ENCODE measurements around the gene NPBWR2.

DNA sequence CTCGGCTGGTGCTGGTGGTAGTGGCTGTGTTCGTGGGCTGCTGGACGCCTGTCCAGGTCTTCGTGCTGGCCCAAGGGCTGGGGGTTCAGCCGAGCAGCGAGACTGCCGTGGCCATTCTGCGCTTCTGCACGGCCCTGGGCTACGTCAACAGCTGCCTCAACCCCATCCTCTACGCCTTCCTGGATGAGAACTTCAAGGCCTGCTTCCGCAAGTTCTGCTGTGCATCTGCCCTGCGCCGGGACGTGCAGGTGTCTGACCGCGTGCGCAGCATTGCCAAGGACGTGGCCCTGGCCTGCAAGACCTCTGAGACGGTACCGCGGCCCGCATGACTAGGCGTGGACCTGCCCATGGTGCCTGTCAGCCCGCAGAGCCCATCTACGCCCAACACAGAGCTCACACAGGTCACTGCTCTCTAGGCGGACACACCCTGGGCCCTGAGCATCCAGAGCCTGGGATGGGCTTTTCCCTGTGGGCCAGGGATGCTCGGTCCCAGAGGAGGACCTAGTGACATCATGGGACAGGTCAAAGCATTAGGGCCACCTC lies 8.8 kb downstream of the NPBWR2 start:
- TF ChIP-seq, protein P1, sequence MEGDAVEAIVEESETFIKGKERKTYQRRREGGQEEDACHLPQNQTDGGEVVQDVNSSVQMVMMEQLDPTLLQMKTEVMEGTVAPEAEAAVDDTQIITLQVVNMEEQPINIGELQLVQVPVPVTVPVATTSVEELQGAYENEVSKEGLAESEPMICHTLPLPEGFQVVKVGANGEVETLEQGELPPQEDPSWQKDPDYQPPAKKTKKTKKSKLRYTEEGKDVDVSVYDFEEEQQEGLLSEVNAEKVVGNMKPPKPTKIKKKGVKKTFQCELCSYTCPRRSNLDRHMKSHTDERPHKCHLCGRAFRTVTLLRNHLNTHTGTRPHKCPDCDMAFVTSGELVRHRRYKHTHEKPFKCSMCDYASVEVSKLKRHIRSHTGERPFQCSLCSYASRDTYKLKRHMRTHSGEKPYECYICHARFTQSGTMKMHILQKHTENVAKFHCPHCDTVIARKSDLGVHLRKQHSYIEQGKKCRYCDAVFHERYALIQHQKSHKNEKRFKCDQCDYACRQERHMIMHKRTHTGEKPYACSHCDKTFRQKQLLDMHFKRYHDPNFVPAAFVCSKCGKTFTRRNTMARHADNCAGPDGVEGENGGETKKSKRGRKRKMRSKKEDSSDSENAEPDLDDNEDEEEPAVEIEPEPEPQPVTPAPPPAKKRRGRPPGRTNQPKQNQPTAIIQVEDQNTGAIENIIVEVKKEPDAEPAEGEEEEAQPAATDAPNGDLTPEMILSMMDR (IDR thresholded peaks at IDR 0.05; ENCODE audit: extremely low read depth in 1 of 2, insufficient read depth in 1 of 2, low read depth in 1 of 2, low read length in 2 of 2), result no peak
- TF ChIP-seq POLR2A (IDR thresholded peaks at IDR 0.05; ENCODE audit: low read depth, low read length), result no peak
